ENCODE measurements around the gene RTF2. TPM values are rescaled to one million over a fixed set of nuclear protein-coding genes. Genes with fewer than 3 reads are reported as not detected.

RTF2 gene
- total and polyA plus RNA-seq, 2 experiments from 2014 or later = 141 to 257 TPM

DNA sequence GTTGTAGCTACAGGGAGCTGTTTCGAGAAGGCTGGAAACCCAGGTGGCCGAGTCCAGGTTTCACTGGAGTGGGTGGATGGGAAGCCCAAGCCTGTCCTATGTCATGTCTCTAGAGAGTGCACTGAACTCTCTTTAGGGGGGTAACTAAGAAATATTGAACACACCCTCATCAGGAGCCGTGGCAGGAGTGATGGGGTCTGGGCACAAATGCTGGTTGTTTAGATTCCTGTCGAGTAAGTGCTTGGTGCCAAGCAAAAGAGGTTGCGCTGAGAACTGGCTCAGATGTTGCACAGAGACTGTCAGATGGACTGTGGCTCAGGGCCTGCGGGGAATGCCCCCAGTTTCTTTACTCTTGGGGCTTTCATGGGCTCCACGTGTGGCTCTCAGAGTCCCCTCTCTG, 48.8 kb downstream of the RTF2 start:
- Histone ChIP-seq H2AFZ (no peak overlapping the region), H3F3A (ENCODE audit: insufficient read depth) (no peaks in the 10 kb centered on the region), H4K20me1 (ENCODE audit: insufficient read depth) (no peaks in the 10 kb centered on the region), H3K9me3 (ENCODE audit: low read depth) (no peaks in the 10 kb centered on the region), H3K4me2 (ENCODE audit: unreplicated experiment) (no peak overlapping the region), H3K9me2 (ENCODE audit: insufficient read depth) (no peaks in the 10 kb centered on the region), H3K9ac (no peak overlapping the region), H3K4me1 (ENCODE audit: insufficient read depth) (no peaks in the 10 kb centered on the region), H3K27me3 (replicated peaks; ENCODE audit: insufficient read depth) (no peaks in the 10 kb centered on the region), H3K4me3 (no peak overlapping the region), H3K79me2 (ENCODE audit: insufficient read depth) (no peaks in the 10 kb centered on the region), H3K36me3 (ENCODE audit: low read depth) (peaks cover 41% of the 10 kb centered on the region), H3K27ac (no peak overlapping the region)
- WGBS, 2 experiments (ENCODE audit: low coverage in 1 of 2, low lambda C conversion rate in 2 of 2, missing lambda C conversion rate in 2 of 2) = 99% methylated on average over 7 of the region's 7 CpGs
- in situ Hi-C loops (cut with MboI) = no loop called here
- TF ChIP-seq EZH2phosphoT487 (IDR thresholded peaks at IDR 0.05; ENCODE audit: insufficient read depth, low read depth) = no peak
- TF ChIP-seq EZH2 (IDR thresholded peaks at IDR 0.05; ENCODE audit: insufficient read depth, poor library complexity, severe bottlenecking) = no peak
- DNase-seq = no peak

- H3K79me2 ChIP-seq (ENCODE audit: insufficient read depth) = no peaks in the 10 kb centered on the region
- no peaks in the 10 kb centered on the region for H4K20me1 ChIP-seq (ENCODE audit: insufficient read depth)
- no peaks in the 10 kb centered on the region for H3F3A ChIP-seq (ENCODE audit: insufficient read depth)
- H3K9me2 ChIP-seq (ENCODE audit: insufficient read depth) = no peaks in the 10 kb centered on the region
- H3K4me2 ChIP-seq (ENCODE audit: unreplicated experiment) = no peak overlapping the region
- TF ChIP-seq EZH2phosphoT487 (IDR thresholded peaks at IDR 0.05; ENCODE audit: insufficient read depth, low read depth) = no peak
- no peak for TF ChIP-seq EZH2 (IDR thresholded peaks at IDR 0.05; ENCODE audit: insufficient read depth, poor library complexity, severe bottlenecking)
- no peak overlapping the region for H2AFZ ChIP-seq
- H3K27me3 ChIP-seq (replicated peaks; ENCODE audit: insufficient read depth) = no peaks in the 10 kb centered on the region
- no peak for DNase-seq
- 91 to 95% methylated on average over 8 of the region's 8 CpGs for WGBS, 2 experiments (ENCODE audit: low coverage in 1 of 2, low lambda C conversion rate in 2 of 2, missing lambda C conversion rate in 2 of 2)
- no peak overlapping the region for H3K27ac ChIP-seq
- in situ Hi-C loops (cut with MboI) = no loop called here
- H3K4me3 ChIP-seq = no peak overlapping the region
- no peaks in the 10 kb centered on the region for H3K9me3 ChIP-seq (ENCODE audit: low read depth)
- H3K36me3 ChIP-seq (ENCODE audit: low read depth) = peaks cover 41% of the 10 kb centered on the region
- H3K4me1 ChIP-seq (ENCODE audit: insufficient read depth) = no peaks in the 10 kb centered on the region
- H3K9ac ChIP-seq = no peak overlapping the region
Measured at GRCh38 chr20:56517641-56518040, 49.2 kb downstream of the RTF2 start.

GRCh38 chr20:56518126-56518525, 49.7 kb downstream of the RTF2 start:
- Histone ChIP-seq H3K9me3 (ENCODE audit: low read depth) (no peaks in the 10 kb centered on the region), H3K36me3 (ENCODE audit: low read depth) (peaks cover 41% of the 10 kb centered on the region), H3K4me2 (ENCODE audit: unreplicated experiment) (no peak overlapping the region), H4K20me1 (ENCODE audit: insufficient read depth) (no peaks in the 10 kb centered on the region), H3K9me2 (ENCODE audit: insufficient read depth) (no peaks in the 10 kb centered on the region), H3K27ac (no peak overlapping the region), H3K4me1 (ENCODE audit: insufficient read depth) (no peaks in the 10 kb centered on the region), H3K79me2 (ENCODE audit: insufficient read depth) (no peaks in the 10 kb centered on the region), H3K4me3 (no peak overlapping the region), H3K9ac (no peak overlapping the region), H3F3A (ENCODE audit: insufficient read depth) (no peaks in the 10 kb centered on the region), H2AFZ (no peak overlapping the region), H3K27me3 (replicated peaks; ENCODE audit: insufficient read depth) (no peaks in the 10 kb centered on the region)
- DNase-seq = no peak
- 97 to 100% methylated on average over 13 to 14 of the region's 14 CpGs for WGBS, 2 experiments (ENCODE audit: low coverage in 1 of 2, low lambda C conversion rate in 2 of 2, missing lambda C conversion rate in 2 of 2)
- TF ChIP-seq EZH2 (IDR thresholded peaks at IDR 0.05; ENCODE audit: insufficient read depth, poor library complexity, severe bottlenecking) = no peak
- TF ChIP-seq EZH2phosphoT487 (IDR thresholded peaks at IDR 0.05; ENCODE audit: insufficient read depth, low read depth) = no peak
- in situ Hi-C loops (cut with MboI) = no loop called here

DNA sequence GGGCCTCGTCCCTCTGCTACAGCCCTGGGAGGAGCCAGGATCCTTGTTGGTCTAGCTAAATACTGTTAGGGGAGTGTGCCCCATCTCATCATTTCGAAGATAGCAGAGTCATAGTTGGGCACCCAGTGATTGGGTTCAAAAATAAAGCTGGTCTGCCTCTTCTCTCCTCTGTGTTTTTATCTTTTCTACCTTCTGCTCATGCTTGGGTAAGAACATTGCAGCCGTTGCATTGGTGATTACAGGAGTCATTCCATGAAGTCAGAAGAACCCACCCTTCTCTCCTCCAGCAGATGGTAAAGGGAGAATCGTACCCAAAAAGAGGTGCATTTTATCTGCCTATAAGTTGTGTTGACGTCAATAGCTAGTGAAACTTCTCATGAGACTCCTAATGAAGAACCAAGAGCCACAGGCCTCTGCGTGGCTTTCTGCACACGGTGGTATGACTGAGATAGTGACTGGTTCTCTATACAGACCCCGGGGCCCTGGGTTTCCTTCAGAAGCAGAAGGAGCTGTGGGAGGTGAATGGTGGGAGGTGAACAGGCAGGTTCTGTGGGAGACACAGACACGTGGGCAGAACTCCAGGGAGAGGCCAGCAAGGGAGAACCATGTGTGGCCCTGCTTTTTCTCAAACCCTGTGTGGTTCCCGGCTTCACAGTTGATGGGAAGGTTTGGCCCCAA, 50.4 kb downstream of the RTF2 start:
- no peaks in the 10 kb centered on the region for H4K20me1 ChIP-seq (ENCODE audit: insufficient read depth)
- H3K4me1 ChIP-seq (ENCODE audit: insufficient read depth) = no peaks in the 10 kb centered on the region
- no peaks in the 10 kb centered on the region for H3K9me2 ChIP-seq (ENCODE audit: insufficient read depth)
- H3K36me3 ChIP-seq (ENCODE audit: low read depth) = peaks cover 41% of the 10 kb centered on the region
- no peak for DNase-seq
- in situ Hi-C loops (cut with MboI) = no loop called here
- no peak for TF ChIP-seq EZH2 (IDR thresholded peaks at IDR 0.05; ENCODE audit: insufficient read depth, poor library complexity, severe bottlenecking)
- no peaks in the 10 kb centered on the region for H3K79me2 ChIP-seq (ENCODE audit: insufficient read depth)
- no peaks in the 10 kb centered on the region for H3F3A ChIP-seq (ENCODE audit: insufficient read depth)
- H3K4me3 ChIP-seq = no peak overlapping the region
- H3K9ac ChIP-seq = no peak overlapping the region
- no peaks in the 10 kb centered on the region for H3K27me3 ChIP-seq (replicated peaks; ENCODE audit: insufficient read depth)
- H3K9me3 ChIP-seq (ENCODE audit: low read depth) = no peaks in the 10 kb centered on the region
- no peak overlapping the region for H3K27ac ChIP-seq
- 96 to 97% methylated on average over 10 of the region's 10 CpGs for WGBS, 2 experiments (ENCODE audit: low coverage in 1 of 2, low lambda C conversion rate in 2 of 2, missing lambda C conversion rate in 2 of 2)
- no peak overlapping the region for H2AFZ ChIP-seq
- no peak overlapping the region for H3K4me2 ChIP-seq (ENCODE audit: unreplicated experiment)

GRCh38 chr20:56519551-56519950, 51.1 kb downstream of the RTF2 start:
- Histone ChIP-seq H3F3A (ENCODE audit: insufficient read depth) (no peaks in the 10 kb centered on the region), H3K27ac (no peak overlapping the region), H3K4me1 (ENCODE audit: insufficient read depth) (no peaks in the 10 kb centered on the region), H3K79me2 (ENCODE audit: insufficient read depth) (no peaks in the 10 kb centered on the region), H3K36me3 (ENCODE audit: low read depth) (peaks cover 41% of the 10 kb centered on the region), H3K9ac (no peak overlapping the region), H2AFZ (no peak overlapping the region), H3K4me2 (ENCODE audit: unreplicated experiment) (no peak overlapping the region), H3K4me3 (no peak overlapping the region), H3K27me3 (replicated peaks; ENCODE audit: insufficient read depth) (no peaks in the 10 kb centered on the region), H4K20me1 (ENCODE audit: insufficient read depth) (no peaks in the 10 kb centered on the region), H3K9me2 (ENCODE audit: insufficient read depth) (no peaks in the 10 kb centered on the region), H3K9me3 (ENCODE audit: low read depth) (no peaks in the 10 kb centered on the region)
- no peak for TF ChIP-seq EZH2 (IDR thresholded peaks at IDR 0.05; ENCODE audit: insufficient read depth, poor library complexity, severe bottlenecking)
- TF ChIP-seq EZH2phosphoT487 (IDR thresholded peaks at IDR 0.05; ENCODE audit: insufficient read depth, low read depth) = no peak
- no peak for DNase-seq
- WGBS, 2 experiments (ENCODE audit: low coverage in 1 of 2, low lambda C conversion rate in 2 of 2, missing lambda C conversion rate in 2 of 2) = 98 to 100% methylated on average over 10 of the region's 10 CpGs
- in situ Hi-C loops (cut with MboI) = no loop called here
